A673 (cell line): ENCODE data around the gene NLK. TPM values are rescaled to one million over a fixed set of nuclear protein-coding genes. Genes with fewer than 3 reads are reported as not detected.
"Not testable (repeated sequence)": the region's sequence is repeated elsewhere in the genome, so short reads cannot be mapped to it uniquely, and the experiment has no call there.

Experiments
- BruUV-seq: library from RNA; stranded (reverse); fragments of 400-500 nt; replicated peaks from 2 replicates; lab custom pipeline; 2021; lab: Mats Ljungman, UMichigan
- CTCF ChIA-PET: fragments of 300-600 bp; sonication (Branson Sonifier 250); formaldehyde crosslinking; loops from one replicate; lab custom pipeline; 2022; ENCODE audit warnings: antibody characterized with exemption; lab: Charles Lee
- POLR2A ChIA-PET: fragments of 300-600 bp; sonication (Branson Sonifier 250); formaldehyde crosslinking; loops from one replicate; lab custom pipeline; 2022; ENCODE audit warnings: antibody characterized with exemption; ENCODE audit not compliant: low non-redundant PET; lab: Charles Lee
- DNase-seq: peaks from one replicate; pipeline ENCODE4 v3.0.0-alpha.2; 2015; ENCODE audit warnings: low spot score
- H3K27ac ChIP-seq: fragments of 200-600 bp; sonication (generic); 2 replicates; pipeline ENCODE4 v1.5.1; 2016; ENCODE audit warnings: mixed run types, low read depth, mild to moderate bottlenecking, mixed read lengths, antibody characterized with exemption, low read length; ENCODE audit not compliant: poor library complexity, severe bottlenecking
- H3K27me3 ChIP-seq: fragments of 200-600 bp; sonication (generic); replicated peaks from 2 replicates; pipeline ENCODE4 v1.6.1; 2017; ENCODE audit warnings: mixed run types, low read depth, mild to moderate bottlenecking, mixed read lengths, antibody characterized with exemption, low read length; ENCODE audit not compliant: insufficient read depth, poor library complexity
- H3K36me3 ChIP-seq: fragments of 200-600 bp; sonication (generic); 2 replicates; pipeline ENCODE4 v1.6.1; 2016; ENCODE audit warnings: mixed run types, mild to moderate bottlenecking, mixed read lengths, antibody characterized with exemption, low read length; ENCODE audit not compliant: insufficient read depth, poor library complexity, severe bottlenecking
- H3K4me1 ChIP-seq: fragments of 200-600 bp; sonication (generic); 2 replicates; pipeline ENCODE4 v1.6.1; 2017; ENCODE audit warnings: mixed run types, mild to moderate bottlenecking, mixed read lengths, antibody characterized with exemption, low read length; ENCODE audit not compliant: insufficient read depth, poor library complexity, severe bottlenecking
- H3K4me3 ChIP-seq: fragments of 200-600 bp; sonication (generic); 2 replicates; pipeline ENCODE4 v1.5.1; 2016; ENCODE audit warnings: low read depth, mixed run types, mild to moderate bottlenecking, mixed read lengths, low read length; ENCODE audit not compliant: poor library complexity, severe bottlenecking
- H3K9me3 ChIP-seq: fragments of 200-600 bp; sonication (generic); 2 replicates; pipeline ENCODE4 v1.6.1; 2016; ENCODE audit warnings: mixed run types, low read depth, mild to moderate bottlenecking, mixed read lengths, antibody characterized with exemption, low read length; ENCODE audit not compliant: poor library complexity, severe bottlenecking
- CTCF ChIP-seq: fragments of 300-800, 200-600 bp; sonication (generic); conservative IDR thresholded peaks from 2 replicates; pipeline ENCODE4 v1.5.1; 2017; ENCODE audit warnings: low read depth, mild to moderate bottlenecking, antibody characterized with exemption, low read length, moderate library complexity, mixed read lengths
- EZH2 ChIP-seq: fragments of 200-600 bp; sonication (generic); IDR thresholded peaks from 2 replicates; pipeline ENCODE4 v1.6.1; 2017; ENCODE audit warnings: borderline replicate concordance, low read depth, mild to moderate bottlenecking, mixed read lengths, antibody characterized with exemption, low read length; ENCODE audit not compliant: poor library complexity, severe bottlenecking
- intact Hi-C: fragments of 100-400 bp; cut with micrococcal nuclease; formaldehyde crosslinking; loops from one replicate; pipeline ENCODE4 v1.10.0; 2022; ENCODE audit not compliant: unreplicated experiment
- total RNA-seq: library from RNA; stranded (reverse); gene quantifications from 2 replicates; pipeline ENCODE4 v1.2.3, GENCODE V29; 2021

The NLK gene
- total RNA-seq, 1 experiment from 2014 or later = 23.8 TPM

- peak; percentile 43 for DNase-seq
- POLR2A ChIA-PET = no interaction called here
These were observed 185.8 kb downstream of the NLK start for GRCh38 chr17:28228109-28228840.

DNA sequence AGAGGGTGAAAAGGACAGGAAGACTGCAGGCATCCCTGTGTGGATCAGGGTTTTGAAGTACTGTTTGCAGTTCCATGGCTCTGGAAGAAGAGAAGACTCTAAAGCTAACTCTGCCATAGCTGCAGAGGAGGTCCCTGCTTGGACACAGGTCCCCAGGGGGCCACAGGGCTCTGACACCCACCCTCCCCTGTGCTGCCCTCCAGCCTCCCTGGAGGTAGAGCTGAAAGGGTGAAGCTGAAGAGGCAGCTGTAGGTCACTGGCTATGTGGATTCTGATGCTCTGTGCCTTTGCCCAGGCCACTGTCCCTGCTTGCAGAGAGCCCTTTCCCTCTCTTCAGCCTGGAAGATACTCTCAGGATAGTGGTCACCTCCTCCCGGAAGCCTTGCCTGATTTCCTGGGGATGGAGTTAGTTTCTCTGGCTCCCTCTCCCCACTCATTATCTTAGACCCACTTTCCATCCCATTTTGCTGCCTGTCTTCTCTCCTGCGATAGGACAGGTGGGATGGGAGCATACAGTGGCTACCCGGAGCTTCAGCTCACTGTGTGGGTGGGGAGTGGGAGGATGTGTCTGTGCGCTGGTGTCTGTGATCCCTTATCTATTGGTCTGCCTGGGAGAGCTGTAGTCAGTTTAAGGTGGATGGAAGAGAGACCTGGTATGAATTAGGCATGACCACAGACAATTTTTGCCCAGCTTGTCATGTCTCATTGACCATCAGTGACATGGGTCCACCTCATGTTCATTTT lies 186.7 kb downstream of the NLK start:
- H3K36me3 ChIP-seq = no peaks in the 10 kb centered on the region
- no peaks in the 10 kb centered on the region for H3K4me1 ChIP-seq
- ChIA-PET CTCF (interaction anchor here (0.6 kb wide), 1 partner anchor 22 kb away, joined by 3 read pairs; no protein-coding TSS in a partner anchor), POLR2A (no interaction called here)
- intact Hi-C loops = no loop called here
- BruUV-seq = no TSS peak
- no peak overlapping the region for H3K4me3 ChIP-seq
- no peaks in the 10 kb centered on the region for H3K9me3 ChIP-seq
- H3K27ac ChIP-seq = no peak overlapping the region
- no peak for DNase-seq
- no peak for TF ChIP-seq CTCF
- no peak for TF ChIP-seq EZH2
- peaks cover 5% of the 10 kb centered on the region for H3K27me3 ChIP-seq

More at GRCh38 chr17:28228109-28228840, 185.8 kb downstream of the NLK start:
- BruUV-seq = no TSS peak
- peak overlapping the region; percentile 46 for H3K4me3 ChIP-seq
- no peaks in the 10 kb centered on the region for H3K36me3 ChIP-seq
- H3K4me1 ChIP-seq = no peaks in the 10 kb centered on the region
- TF ChIP-seq EZH2 = no peak
- TF ChIP-seq CTCF = 0 out of 2 replicates have a peak, but pooled peaks have one; percentile 28
- no peak overlapping the region for H3K27ac ChIP-seq
- no peaks in the 10 kb centered on the region for H3K9me3 ChIP-seq
- peaks cover 5% of the 10 kb centered on the region for H3K27me3 ChIP-seq
- intact Hi-C loops = no loop called here
- CTCF ChIA-PET = no interaction called here

DNA sequence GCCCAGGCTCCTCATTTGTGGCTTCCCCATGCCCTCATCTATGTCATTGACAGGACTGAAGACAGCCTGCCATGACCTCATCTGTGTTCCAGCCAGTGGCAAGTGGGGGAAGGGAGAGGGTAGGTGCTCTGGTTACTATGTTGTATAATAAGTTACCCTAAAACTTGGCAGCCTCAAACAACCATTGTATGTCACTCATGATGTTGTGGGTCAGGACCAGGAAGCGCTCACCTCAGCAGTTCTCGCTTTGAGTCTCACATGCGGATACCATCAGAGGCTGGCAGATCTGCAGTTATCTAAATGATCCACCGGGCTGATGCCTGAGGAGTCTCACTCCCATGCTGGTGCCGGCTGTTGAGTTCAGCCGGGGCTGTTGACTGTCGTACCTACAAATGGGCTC lies 187.5 kb downstream of the NLK start:
- Histone ChIP-seq H3K4me1 (no peaks in the 10 kb centered on the region), H3K27ac (no peak overlapping the region), H3K4me3 (no peak overlapping the region), H3K27me3 (peaks cover 5% of the 10 kb centered on the region), H3K9me3 (no peaks in the 10 kb centered on the region), H3K36me3 (no peaks in the 10 kb centered on the region)
- no TSS peak for BruUV-seq
- TF ChIP-seq CTCF (no peak), EZH2 (no peak)
- no peak for DNase-seq
- POLR2A ChIA-PET = no interaction called here
- intact Hi-C loops = no loop called here
- CTCF ChIA-PET = no interaction called here

- CTCF ChIA-PET, H3K9me3 ChIP-seq, POLR2A ChIA-PET, BruUV-seq, H3K27ac ChIP-seq, H3K36me3 ChIP-seq, H3K4me1 ChIP-seq, H3K4me3 ChIP-seq, DNase-seq, H3K27me3 ChIP-seq, intact Hi-C loops: not testable (repeated sequence)
These were observed 188.1 kb downstream of the NLK start for GRCh38 chr17:28230607-28231006.

DNA sequence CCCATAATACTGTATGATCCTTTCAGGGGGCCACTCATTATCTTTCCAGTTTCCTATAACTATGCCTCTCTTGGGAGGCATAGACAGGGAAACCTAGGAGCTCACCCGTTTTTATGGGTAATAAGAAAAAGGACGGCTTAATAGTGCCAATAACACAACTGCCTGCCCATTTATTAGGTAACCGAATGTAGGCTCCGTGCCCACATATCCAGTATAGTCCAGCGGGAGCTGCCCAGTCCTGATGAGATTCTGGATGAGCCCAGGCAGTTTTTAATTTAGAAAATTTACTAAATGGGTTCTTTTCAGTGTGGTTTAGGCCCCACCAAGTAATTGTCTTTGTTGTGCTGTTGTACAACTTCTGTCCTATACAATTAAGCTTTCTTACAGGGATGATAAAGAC lies 189.1 kb downstream of the NLK start:
- H3K27ac ChIP-seq, H3K27me3 ChIP-seq, H3K9me3 ChIP-seq, H3K36me3 ChIP-seq, H3K4me1 ChIP-seq, CTCF ChIA-PET, POLR2A ChIA-PET, DNase-seq, H3K4me3 ChIP-seq, intact Hi-C loops, BruUV-seq: not testable (repeated sequence)
